ENCODE results near the gene GPC4.
A peak's percentile ranks its signal among the peaks of the same experiment; 100 is the strongest.
"Not testable (repeated sequence)": the region's sequence is repeated elsewhere in the genome, so short reads cannot be mapped to it uniquely, and the experiment has no call there.

GPC4 gene

GRCh38 chrX:133365871-133366611, 49.2 kb downstream of the GPC4 start:
- no peak for DNase-seq

- no peak for DNase-seq
Observed at GRCh38 chrX:133364865-133365264, 50.4 kb downstream of the GPC4 start.

- no peak for DNase-seq
Observed at GRCh38 chrX:133364196-133364595, 51.1 kb downstream of the GPC4 start.

GRCh38 chrX:133362538-133362937, 52.8 kb downstream of the GPC4 start:
- DNase-seq: peak in 3 of 14 donors; percentile 2 to 7 (median 4)

- no peak for DNase-seq
Observed at GRCh38 chrX:133359466-133359865, 55.8 kb downstream of the GPC4 start.

- no peak for DNase-seq
Observed at GRCh38 chrX:133353233-133353632, 62.1 kb downstream of the GPC4 start.

GRCh38 chrX:133350751-133351150, 64.5 kb downstream of the GPC4 start:
- DNase-seq: no peak

GRCh38 chrX:133346026-133346425, 69.3 kb downstream of the GPC4 start:
- DNase-seq: no peak

- no peak for DNase-seq
Observed at GRCh38 chrX:133339566-133339965, 75.7 kb downstream of the GPC4 start.

GRCh38 chrX:133337250-133337649, 78.0 kb downstream of the GPC4 start:
- no peak for DNase-seq

GRCh38 chrX:133335027-133335426, 80.3 kb downstream of the GPC4 start:
- DNase-seq: peak in 2 of 14 donors; percentile 0 to 2

GRCh38 chrX:133333154-133333750, 82.0 kb downstream of the GPC4 start:
- no peak for DNase-seq

- no peak for DNase-seq
Observed at GRCh38 chrX:133332737-133333136, 82.6 kb downstream of the GPC4 start.

- DNase-seq: no peak
Observed at GRCh38 chrX:133330956-133331355, 84.3 kb downstream of the GPC4 start.

GRCh38 chrX:133325422-133325821, 89.9 kb downstream of the GPC4 start:
- no peak for DNase-seq

- DNase-seq: no peak
Observed at GRCh38 chrX:133323431-133323830, 91.9 kb downstream of the GPC4 start.

GRCh38 chrX:133322269-133322668, 93.0 kb downstream of the GPC4 start:
- not testable (repeated sequence) for DNase-seq

- DNase-seq: no peak
Observed at GRCh38 chrX:133321451-133321850, 93.8 kb downstream of the GPC4 start.

GRCh38 chrX:133314281-133314680, 101.0 kb downstream of the GPC4 start:
- DNase-seq: no peak

GRCh38 chrX:133308499-133308897, 106.8 kb downstream of the GPC4 start:
- DNase-seq: no peak

GRCh38 chrX:133307637-133308498, 107.4 kb downstream of the GPC4 start:
- peak in 10 of 14 donors; percentile 4 to 57 (median 10) for DNase-seq

- DNase-seq: no peak
Observed at GRCh38 chrX:133307094-133307493, 108.2 kb downstream of the GPC4 start.

- DNase-seq: no peak
Observed at GRCh38 chrX:133306316-133306715, 109.0 kb downstream of the GPC4 start.
